ENCODE measurements around the gene RNF212. TPM values are rescaled to one million over a fixed set of nuclear protein-coding genes. Genes with fewer than 3 reads are reported as not detected.

The RNF212 gene
- polyA plus RNA-seq, 4 donors, result 10.8 to 16.8 (median 13.0) TPM

DNA sequence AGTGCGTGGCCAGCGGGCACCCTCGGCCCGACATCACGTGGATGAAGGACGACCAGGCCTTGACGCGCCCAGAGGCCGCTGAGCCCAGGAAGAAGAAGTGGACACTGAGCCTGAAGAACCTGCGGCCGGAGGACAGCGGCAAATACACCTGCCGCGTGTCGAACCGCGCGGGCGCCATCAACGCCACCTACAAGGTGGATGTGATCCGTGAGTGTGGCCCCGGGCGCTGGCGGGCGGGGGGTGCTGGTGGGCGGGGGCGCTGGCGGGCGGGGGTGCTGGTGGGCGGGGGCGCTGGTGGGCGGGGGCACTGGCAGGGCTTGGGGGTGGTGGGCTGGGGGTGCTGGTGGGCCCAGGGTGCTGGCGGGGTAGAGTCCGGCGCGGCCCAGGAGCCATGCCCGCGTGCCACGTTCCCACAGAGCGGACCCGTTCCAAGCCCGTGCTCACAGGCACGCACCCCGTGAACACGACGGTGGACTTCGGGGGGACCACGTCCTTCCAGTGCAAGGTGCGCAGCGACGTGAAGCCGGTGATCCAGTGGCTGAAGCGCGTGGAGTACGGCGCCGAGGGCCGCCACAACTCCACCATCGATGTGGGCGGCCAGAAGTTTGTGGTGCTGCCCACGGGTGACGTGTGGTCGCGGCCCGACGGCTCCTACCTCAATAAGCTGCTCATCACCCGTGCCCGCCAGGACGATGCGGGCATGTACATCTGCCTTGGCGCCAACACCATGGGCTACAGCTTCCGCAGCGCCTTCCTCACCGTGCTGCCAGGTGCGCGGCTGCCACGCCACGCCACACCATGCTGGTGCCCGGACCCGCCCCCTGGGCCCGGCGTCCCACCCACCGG lies 89.2 kb downstream of the RNF212 start:
- DNase-seq (ENCODE audit: low read depth in 4 of 4, low spot score in 3 of 4), result no peak

- no peak for DNase-seq (ENCODE audit: low read depth in 4 of 4, low spot score in 3 of 4)
Measured at GRCh38 chr4:1023075-1023640, 90.2 kb downstream of the RNF212 start.

DNA sequence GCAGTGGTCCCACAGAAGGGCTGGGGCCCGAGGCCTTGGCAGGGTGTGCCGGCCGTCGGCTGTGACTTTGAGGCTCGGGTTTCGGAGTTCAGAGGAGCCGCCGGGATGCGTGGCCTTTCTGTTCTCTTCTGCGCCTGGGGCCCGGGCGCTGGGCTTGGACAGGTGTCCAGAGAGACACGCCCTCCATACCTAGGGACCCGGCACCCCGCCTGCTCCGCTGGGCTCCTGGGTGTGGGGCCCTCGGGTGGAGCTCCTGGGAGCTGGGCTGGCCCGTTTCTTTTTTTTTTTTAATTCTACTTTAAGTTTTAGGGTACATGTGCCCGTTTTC lies 90.7 kb downstream of the RNF212 start:
- DNase-seq (ENCODE audit: low read depth in 4 of 4, low spot score in 3 of 4), result no peak

DNA sequence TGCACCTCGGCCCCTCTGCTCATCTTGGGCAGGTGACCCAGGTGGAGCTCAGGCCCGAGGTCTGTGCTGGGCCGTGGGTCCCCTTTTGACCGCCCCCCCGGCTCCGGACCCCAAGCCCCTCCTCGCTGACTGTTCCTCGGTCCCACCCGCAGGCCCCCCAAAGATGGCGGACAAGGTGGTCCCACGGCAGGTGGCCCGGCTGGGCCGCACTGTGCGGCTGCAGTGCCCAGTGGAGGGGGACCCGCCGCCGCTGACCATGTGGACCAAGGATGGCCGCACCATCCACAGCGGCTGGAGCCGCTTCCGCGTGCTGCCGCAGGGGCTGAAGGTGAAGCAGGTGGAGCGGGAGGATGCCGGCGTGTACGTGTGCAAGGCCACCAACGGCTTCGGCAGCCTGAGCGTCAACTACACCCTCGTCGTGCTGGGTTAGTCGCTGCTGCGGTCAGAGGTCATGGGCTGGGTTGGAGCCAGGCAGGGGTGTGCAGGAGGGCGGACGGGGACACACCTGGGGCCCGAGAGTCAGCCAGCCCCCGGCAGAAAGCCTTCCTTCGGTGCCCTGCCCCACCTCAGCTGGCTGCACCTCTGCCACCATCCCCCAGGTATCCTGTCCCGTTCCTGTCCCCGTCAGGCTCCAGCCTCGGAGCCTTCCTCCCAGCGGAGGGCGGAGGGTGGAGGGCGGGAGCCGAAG lies 91.2 kb downstream of the RNF212 start:
- DNase-seq (ENCODE audit: low read depth in 4 of 4, low spot score in 3 of 4), result no peak

Other genes starting within 250 kb of the RNF212 start
- 10 to 100 TPM; 52.1 to 71.6 (median 58.7) TPM for gene GAK, start 181.2 kb downstream of the RNF212 start, polyA plus RNA-seq (ENCODE audit: insufficient read length in 4 of 4)
- 10 to 100 TPM; 21.6 to 26.8 (median 23.5) TPM for gene TMEM175, start 181.1 kb downstream of the RNF212 start, polyA plus RNA-seq (ENCODE audit: insufficient read length in 4 of 4)
- 10 to 100 TPM in 1 of 4 donors, 1 to 10 TPM in 3; 6.4 to 10.4 (median 6.8) TPM for gene DGKQ, start 140.0 kb downstream of the RNF212 start, polyA plus RNA-seq (ENCODE audit: insufficient read length in 4 of 4)
- gene IDUA, start 126.5 kb downstream of the RNF212 start, polyA plus RNA-seq (ENCODE audit: insufficient read length in 4 of 4), result 10 to 100 TPM; 10.2 to 19.2 (median 12.9) TPM
- gene SLC26A1, start 120.2 kb downstream of the RNF212 start, polyA plus RNA-seq (ENCODE audit: insufficient read length in 4 of 4), result 10 to 100 TPM in 2 of 4 donors, 1 to 10 TPM in 2; 6.6 to 15.6 (median 9.7) TPM
- gene FGFRL1, start 101.9 kb downstream of the RNF212 start, polyA plus RNA-seq (ENCODE audit: insufficient read length in 4 of 4), result 10 to 100 TPM; 33.3 to 45.2 (median 35.5) TPM
- gene SPON2, start 59.0 kb upstream of the RNF212 start, polyA plus RNA-seq (ENCODE audit: insufficient read length in 4 of 4), result 10 to 100 TPM in 2 of 4 donors, 1 to 10 TPM in 2; 9.3 to 18.3 (median 10.6) TPM
- gene CTBP1, start 135.6 kb upstream of the RNF212 start, polyA plus RNA-seq (ENCODE audit: insufficient read length in 4 of 4), result 100 to 1,000 TPM; 130 to 166 (median 139) TPM
- 10 to 100 TPM; 60.1 to 79.2 (median 65.7) TPM for gene MAEA, start 176.3 kb upstream of the RNF212 start, polyA plus RNA-seq (ENCODE audit: insufficient read length in 4 of 4)
- gene UVSSA, start 233.6 kb upstream of the RNF212 start, polyA plus RNA-seq (ENCODE audit: insufficient read length in 4 of 4), result 10 to 100 TPM in 2 of 4 donors, 1 to 10 TPM in 2; 6.5 to 11.1 (median 8.9) TPM